Osteocyte (in vitro differentiated cells): Measurements from ENCODE around the gene CHAT. TPM values are rescaled to one million over a fixed set of nuclear protein-coding genes. Genes with fewer than 3 reads are reported as not detected.

Source experiments
- DNase-seq: peaks from one replicate; pipeline ENCODE4 v3.0.0; 2021; ENCODE audit warnings: mixed read lengths; ENCODE audit not compliant: unreplicated experiment; ENCODE audit errors: extremely low spot score
- H3K27ac Mint-ChIP-seq: one replicate; pipeline ENCODE4 v1.8.0; 2021; ENCODE audit warnings: mild to moderate bottlenecking, mixed read lengths; ENCODE audit not compliant: unreplicated experiment
- H3K27me3 Mint-ChIP-seq: one replicate; pipeline ENCODE4 v1.8.0; 2021; ENCODE audit warnings: mixed read lengths; ENCODE audit not compliant: unreplicated experiment
- H3K36me3 Mint-ChIP-seq: one replicate; pipeline ENCODE4 v1.8.0; 2021; ENCODE audit warnings: mixed read lengths; ENCODE audit not compliant: unreplicated experiment
- H3K4me1 Mint-ChIP-seq: one replicate; pipeline ENCODE4 v1.8.0; 2021; ENCODE audit warnings: mixed read lengths; ENCODE audit not compliant: unreplicated experiment
- H3K4me3 Mint-ChIP-seq: one replicate; pipeline ENCODE4 v1.8.0; 2021; ENCODE audit warnings: mild to moderate bottlenecking, moderate library complexity, mixed read lengths; ENCODE audit not compliant: unreplicated experiment
- H3K9me3 Mint-ChIP-seq: one replicate; pipeline ENCODE4 v1.8.0; 2021; ENCODE audit warnings: mixed read lengths; ENCODE audit not compliant: unreplicated experiment
- CTCF ChIP-seq: fragments of 200-600 bp; sonication (generic); IDR thresholded peaks from 2 replicates; pipeline ENCODE4 v1.5.0; 2021; ENCODE audit warnings: antibody characterized with exemption, mild to moderate bottlenecking, moderate library complexity
- total RNA-seq: library from RNA; stranded (reverse); gene quantifications from 2 replicates; pipeline ENCODE4 v1.2.1, GENCODE V29; 2021

CHAT gene
- total RNA-seq, 1 donor from 2014 or later, result not detected

GRCh38 chr10:49645871-49646870 is 32.3 kb downstream of the CHAT start:
- Mint-ChIP-seq H3K9me3 (no peaks in the 10 kb centered on the region), H3K4me1 (peaks cover 5% of the 10 kb centered on the region), H3K36me3 (no peaks in the 10 kb centered on the region), H3K27ac (no peak overlapping the region), H3K4me3 (no peak overlapping the region), H3K27me3 (peaks cover 26% of the 10 kb centered on the region)
- peak; percentile 80 for DNase-seq
- no peak for TF ChIP-seq CTCF

GRCh38 chr10:49647554-49647953 is 33.7 kb downstream of the CHAT start:
- Mint-ChIP-seq H3K36me3 (no peaks in the 10 kb centered on the region), H3K27ac (no peak overlapping the region), H3K27me3 (peaks cover 19% of the 10 kb centered on the region), H3K4me1 (peaks cover 5% of the 10 kb centered on the region), H3K9me3 (no peaks in the 10 kb centered on the region), H3K4me3 (no peak overlapping the region)
- DNase-seq, result peak; percentile 27
- no peak for TF ChIP-seq CTCF

GRCh38 chr10:49647985-49648795 is 34.4 kb downstream of the CHAT start:
- Mint-ChIP-seq H3K36me3 (no peaks in the 10 kb centered on the region), H3K4me3 (no peak overlapping the region), H3K27ac (no peak overlapping the region), H3K9me3 (no peaks in the 10 kb centered on the region), H3K4me1 (peaks cover 5% of the 10 kb centered on the region), H3K27me3 (peaks cover 19% of the 10 kb centered on the region)
- peak; percentile 67 for DNase-seq
- TF ChIP-seq CTCF, result no peak

GRCh38 chr10:49649294-49649693 is 35.5 kb downstream of the CHAT start:
- H3K4me1 Mint-ChIP-seq, result peaks cover 5% of the 10 kb centered on the region
- H3K9me3 Mint-ChIP-seq, result no peaks in the 10 kb centered on the region
- no peaks in the 10 kb centered on the region for H3K36me3 Mint-ChIP-seq
- no peak overlapping the region for H3K4me3 Mint-ChIP-seq
- H3K27me3 Mint-ChIP-seq, result peaks cover 18% of the 10 kb centered on the region
- H3K27ac Mint-ChIP-seq, result no peak overlapping the region
- no peak for TF ChIP-seq CTCF
- peak; percentile 66 for DNase-seq
